Hematopoietic multipotent progenitor cell treated with erythropoietin and hydrocortisone succinate and interleukin-3 and kit ligand, for 15 days (in vitro differentiated cells): ENCODE measurements around the gene IQSEC1.

Source experiments
- DNase-seq: peaks from one replicate; pipeline ENCODE4 v3.0.0-alpha.2; 2015; ENCODE audit warnings: low spot score

Gene IQSEC1

DNA sequence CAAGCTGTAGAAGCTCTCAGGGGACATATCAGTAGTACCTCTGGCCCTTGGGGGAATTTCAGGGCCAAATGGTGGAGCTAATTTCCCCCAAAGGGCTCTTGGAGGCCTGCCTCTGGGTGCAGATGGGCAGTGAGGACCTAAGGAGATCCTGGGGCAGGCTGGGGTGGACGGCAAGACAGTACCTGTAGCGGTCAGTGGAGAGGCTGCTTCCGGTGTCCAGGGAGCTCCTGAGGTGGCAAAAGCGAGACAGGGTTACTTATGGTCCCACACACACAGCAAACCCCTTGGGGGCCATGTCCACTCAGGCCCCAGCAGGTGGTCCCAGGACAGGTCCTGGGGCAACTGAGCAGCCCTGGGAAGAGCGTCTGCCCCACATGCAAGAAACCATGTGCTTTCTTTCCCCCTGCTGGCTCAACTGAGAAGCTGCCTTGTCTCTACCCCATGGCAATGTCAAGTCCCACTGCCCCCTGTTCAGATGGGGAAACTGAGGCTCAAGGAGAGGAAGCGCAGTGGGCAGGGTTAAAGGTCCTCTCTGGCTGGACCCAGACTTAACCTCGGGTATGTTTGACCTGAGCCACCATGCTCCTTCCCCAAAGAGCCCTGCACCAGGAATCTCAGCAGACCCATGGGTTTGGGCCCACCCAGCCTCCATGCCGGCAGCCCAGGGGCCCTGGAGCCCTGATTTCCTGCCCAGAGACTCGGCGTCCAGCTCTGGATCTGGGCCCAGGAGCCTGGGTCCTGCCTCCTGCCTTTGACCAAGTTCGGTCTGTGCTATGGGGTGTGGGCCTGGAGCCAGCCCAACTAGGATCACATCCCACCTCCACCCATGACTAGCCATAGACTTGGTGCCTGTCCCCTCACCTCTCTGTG lies 25.7 kb downstream of the IQSEC1 start:
- DNase-seq: no peak

GRCh38 chr3:13046569-13047274 lies 26.5 kb downstream of the IQSEC1 start:
- DNase-seq: no peak

DNA sequence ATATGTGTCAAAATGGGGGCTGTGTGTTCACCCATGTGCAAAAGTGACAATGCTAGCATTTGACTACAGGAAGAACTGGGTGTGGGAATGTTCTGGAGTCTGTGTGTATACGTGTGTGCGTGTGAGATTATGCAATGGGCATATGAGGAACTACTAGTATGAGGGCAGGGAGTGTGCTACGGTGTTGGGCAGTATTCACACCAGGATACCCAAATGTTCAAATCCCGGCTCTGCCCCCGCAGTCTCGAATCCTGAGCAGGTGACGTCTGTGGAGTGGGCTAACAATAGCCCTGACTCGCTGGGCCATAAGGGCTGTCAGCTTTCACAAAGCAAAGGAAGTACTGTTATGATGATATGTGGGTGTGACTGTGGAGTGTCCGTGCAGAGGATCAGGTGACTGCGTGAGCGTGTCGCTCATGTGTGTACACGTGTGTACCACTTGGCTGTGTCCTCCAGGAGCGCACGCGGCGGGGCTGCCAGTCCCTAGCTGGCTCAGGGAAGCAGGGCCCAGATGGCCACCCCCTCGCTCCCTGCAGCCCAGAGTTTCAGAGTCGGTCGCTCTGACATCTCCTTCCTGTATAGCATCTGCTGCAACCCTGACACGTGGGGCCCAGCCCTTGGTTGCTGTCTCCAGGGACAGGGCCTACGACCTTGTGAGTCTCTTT lies 27.2 kb downstream of the IQSEC1 start:
- DNase-seq: no peak

DNA sequence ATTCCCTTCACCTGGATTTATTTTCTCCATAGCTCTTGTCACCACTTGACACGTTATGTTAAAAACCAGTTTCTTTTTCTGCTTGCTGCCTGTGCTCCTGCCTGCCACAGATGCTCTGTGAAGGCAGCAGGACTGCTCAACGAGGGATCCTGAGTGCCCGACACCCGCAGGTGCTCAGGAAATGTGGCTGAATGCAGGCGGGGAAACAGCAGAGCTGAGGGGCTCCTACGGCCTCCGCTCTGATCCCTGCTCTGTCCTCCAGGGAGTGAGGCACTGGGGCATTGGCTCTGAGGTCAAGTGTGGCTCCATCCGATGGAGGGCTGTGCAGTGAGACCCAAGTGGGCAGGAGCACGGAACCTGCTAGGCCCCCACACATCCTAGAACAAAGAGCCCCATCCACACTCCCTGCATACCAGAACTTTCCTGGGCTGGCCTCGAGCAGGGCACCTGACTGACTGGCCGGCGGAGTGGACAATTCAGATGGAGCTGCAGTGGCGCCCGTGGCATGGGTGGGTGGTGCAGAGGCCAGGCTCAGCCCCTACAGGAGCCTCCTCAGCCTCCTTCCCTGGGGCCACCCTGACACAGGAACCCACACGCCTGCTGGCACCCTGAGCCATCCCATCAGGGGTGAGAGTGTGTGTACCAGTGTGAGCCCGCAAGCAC lies 27.9 kb downstream of the IQSEC1 start:
- DNase-seq: no peak

DNA sequence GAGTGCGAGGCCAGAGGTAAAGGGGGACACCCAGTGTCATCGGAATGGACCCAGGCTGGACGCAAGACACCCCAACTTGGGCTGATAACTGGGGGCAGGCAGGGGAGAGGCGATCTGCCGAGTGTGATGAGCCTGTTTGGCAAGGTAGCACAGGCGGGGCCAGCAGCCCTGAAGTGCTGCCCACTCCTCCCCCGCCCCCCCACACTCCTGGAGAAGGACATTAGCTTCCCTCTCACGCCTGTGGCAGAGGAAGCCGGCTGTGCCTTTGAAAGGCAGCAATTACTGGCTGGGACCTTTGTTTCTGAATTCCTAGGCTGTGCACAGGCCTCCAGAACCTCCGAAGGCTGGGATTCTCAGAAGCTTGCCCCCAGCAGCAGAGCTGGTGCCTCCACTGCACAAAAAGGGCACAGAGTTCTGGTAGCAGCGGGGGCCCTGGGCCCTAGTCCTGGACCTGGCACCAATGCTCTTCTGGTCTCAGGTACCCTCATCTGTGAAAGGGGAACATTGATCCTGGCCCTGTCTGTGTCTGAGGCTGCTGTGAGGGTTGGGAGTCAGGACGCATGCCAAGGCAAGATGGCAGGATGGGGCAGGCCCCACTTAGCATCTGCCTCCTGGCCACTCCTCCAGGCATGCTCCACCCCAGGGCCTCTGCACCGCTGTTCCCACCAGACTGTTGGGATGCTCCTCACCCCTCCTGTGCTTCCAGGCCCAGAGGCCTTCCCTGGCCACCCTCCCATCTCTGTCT lies 28.6 kb downstream of the IQSEC1 start:
- DNase-seq: no peak

DNA sequence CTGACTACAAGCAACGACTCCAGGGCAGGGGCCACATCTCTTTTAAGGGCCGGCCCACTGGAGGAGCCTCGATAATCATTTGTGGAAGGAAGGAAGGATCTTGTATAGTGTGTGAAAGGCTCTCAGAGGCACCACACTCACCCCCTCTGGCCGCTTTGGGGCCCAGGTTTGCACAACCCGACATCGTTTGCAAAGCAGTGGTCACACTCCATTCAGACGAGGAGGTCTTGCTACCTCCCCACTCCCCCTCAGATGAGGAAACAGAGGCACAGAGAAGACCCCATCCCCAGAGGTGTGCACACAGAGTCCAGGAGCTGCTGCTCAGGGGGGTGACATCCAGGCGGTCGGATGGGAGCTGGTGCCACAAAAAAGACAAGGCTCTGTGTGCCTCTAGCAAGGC lies 29.6 kb downstream of the IQSEC1 start:
- DNase-seq: no peak

DNA sequence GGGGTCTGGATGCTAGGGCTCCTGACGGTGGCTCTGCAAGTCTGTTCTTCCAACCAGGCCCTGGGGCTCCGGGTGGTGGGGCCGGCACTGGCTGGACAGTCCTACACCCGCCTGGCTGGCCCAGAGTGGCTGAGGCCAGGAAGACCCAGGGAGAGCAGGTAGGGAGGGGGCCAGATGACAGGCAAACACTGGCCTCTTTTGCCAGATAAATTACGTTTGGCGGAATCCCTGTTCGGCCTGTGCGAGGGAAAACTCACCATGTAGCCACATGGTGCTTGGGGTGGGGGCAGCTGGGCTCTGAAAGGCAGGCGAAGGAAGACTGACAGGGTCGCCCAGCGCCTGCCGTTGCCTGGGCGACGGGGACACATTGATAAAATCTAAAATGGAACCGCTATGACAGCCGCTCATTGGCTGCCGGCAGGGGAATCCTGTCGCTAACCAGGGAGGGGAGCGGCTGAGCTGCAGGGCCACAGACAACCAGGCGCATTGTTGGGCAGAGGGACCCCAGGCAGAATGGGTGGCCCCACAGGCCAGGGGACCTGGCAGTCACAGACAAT lies 30.4 kb downstream of the IQSEC1 start:
- no peak for DNase-seq

- no peak for DNase-seq
These were observed 31.0 kb downstream of the IQSEC1 start for GRCh38 chr3:13042127-13042701.

DNA sequence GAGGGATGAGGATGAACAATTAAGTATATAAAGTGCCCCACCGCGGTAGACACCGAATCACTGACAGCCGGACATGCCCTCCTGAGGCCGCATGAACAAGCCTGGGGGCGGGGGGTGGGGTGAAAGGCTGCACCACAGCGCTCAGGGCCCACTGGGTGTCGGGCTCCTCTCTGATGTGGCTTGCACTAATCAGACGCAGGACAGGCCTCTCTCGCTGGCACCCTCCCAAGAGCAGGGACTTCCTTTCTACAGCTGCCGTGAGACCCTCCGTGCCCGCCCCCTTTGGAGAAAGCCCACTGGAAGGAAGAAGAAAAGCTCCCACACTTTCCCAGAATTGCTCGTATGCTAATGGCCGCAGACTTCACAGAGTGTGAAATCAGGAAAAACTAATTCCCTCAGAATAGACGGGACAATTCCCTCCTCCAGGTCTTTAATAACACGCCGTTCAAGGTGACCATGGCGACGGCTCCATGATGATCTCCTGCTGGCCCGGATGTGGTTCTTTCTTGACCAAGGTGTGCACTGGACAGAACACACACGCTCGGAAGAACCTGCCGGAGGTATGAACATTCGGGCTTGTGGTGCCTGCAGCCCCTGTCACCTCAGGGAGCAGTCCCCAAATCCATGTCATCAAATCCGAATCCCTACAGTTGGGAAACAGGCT lies 32.0 kb downstream of the IQSEC1 start:
- peak; percentile 14 for DNase-seq

DNA sequence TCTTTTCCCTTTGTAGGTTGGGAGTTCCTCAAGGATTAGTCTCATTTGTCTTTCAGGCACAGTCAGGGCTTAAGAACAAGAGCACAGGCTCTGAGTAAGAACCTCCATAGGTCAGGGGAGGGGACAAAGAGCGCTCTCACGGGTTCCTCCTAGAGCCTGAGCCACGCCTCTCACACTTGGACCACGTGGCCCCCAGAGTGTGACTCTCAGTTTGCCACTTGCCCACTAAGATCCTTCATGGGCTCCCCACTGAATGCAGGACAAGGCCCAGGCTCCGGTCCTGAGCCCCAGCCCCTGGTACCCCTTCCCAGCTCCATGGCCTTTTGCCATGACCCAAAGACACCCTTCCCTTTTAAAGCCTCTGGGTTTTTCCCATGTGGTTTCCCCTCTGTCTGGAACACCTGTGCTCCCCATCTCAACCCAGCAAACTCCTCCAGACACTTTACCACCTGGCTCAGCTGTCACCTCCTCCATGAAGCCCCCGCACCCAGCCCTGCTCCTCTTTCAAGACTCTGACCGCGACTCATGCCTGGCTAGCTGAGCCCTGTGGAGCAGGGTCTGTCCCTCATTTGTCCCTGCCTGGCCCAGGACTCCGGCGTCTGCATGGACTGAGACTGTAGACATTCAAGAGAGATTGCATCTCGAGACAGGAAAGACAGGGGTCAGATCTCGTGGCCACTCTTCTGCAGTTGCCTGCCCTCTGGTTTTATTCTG lies 32.7 kb downstream of the IQSEC1 start:
- DNase-seq: no peak

DNA sequence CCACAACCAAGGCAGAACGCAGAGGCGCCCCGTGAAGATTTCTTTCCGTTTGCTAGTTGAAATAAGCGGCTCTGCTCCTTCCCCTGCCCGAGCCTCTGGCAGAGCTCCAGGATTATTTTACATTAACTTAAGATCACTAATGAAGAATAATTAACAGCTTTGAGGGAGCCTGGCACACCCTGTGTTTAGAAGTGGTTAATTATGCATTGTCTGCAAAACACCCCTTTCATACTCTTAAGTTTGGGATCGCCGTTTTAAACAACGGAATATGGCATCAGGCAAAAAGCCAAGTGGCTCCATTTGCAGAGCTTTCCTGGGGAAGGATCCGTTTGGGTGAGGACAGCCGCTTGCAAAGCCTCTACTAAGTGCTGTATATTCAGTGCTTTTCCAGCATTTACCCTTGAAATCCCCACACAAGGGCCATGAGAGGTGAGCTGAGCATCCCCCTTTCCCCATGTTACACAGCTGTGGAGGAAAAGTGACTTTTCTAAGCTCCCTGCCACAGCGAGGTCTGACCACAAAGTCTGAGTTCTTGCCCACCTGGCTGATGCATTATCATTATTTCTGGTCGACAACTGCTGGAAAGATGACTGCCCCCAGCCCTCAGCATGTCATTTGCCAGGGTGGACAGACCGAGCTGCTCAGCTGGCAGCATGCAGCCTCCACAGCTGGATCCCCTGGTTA lies 33.9 kb downstream of the IQSEC1 start:
- no peak for DNase-seq

DNA sequence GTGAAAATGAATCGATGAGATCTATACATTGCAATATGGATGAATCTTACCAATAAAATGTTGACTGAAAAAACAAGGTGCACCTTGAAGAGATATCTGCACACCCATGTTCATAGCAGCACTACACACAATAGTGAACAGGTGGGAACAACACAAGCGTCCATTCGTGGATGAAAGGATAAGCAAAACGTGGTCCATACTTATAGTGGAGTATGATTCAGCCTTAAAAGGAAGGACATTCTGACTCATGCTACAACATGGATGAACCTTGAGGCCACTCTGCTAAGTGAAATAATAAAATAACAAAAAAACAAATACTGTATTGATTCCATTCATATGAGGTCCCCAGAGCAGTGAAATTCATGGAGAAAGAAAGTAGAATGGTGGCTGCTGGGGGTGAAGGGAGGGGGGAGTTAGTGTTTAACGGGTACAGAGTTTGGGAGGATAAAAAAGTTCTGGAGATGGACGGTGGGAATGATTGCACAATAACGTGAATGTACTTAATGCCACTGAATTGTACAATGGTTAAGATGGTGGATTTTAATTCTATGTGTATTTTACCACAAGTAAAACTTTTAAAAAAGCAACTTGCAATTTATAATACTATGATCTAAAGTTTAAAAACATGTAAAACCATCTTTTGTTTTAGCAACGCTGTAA lies 35.6 kb downstream of the IQSEC1 start:
- no peak for DNase-seq

DNA sequence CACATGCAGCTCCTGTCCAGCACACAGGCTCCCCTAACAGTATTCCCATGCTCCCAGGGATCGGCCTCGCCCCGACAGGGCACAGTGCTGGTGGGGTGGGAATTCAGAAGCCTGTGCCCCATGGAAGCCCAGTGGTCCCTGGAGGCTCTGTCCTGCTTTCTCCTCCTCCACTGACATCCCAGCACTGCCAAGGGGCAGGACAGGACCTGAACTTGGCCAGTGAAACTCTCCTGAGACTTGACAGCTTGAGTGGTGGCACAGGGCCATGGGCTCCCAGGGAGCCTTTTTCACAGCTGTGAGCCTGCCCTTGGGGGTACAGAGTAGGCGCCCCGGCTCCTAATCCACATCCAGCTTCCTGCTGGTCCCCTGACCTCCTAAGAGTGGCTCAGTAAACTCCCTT lies 38.4 kb downstream of the IQSEC1 start:
- DNase-seq: no peak

- DNase-seq: no peak
These were observed 39.0 kb downstream of the IQSEC1 start for GRCh38 chr3:13034109-13034800.

DNA sequence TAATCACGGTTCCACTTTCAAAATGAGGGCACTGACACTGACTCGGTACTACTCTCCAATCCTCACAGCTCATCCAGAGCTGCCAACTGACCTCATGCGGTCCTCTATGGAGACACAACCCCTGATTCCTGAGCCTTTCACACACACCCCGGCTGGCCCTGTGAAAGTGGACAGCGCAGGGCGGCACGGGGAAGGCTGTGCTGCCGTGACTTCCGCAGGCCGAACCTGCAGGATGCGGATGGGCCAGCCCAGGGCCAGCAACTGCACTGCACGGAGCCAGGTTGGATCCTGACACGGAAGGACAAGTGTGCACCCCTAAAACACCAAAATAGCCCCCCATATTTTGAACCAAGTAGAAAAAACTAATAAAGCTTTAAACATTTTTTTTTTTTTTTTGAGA lies 41.0 kb downstream of the IQSEC1 start:
- DNase-seq: no peak

GRCh38 chr3:13031621-13032020 lies 41.6 kb downstream of the IQSEC1 start:
- DNase-seq: no peak

DNA sequence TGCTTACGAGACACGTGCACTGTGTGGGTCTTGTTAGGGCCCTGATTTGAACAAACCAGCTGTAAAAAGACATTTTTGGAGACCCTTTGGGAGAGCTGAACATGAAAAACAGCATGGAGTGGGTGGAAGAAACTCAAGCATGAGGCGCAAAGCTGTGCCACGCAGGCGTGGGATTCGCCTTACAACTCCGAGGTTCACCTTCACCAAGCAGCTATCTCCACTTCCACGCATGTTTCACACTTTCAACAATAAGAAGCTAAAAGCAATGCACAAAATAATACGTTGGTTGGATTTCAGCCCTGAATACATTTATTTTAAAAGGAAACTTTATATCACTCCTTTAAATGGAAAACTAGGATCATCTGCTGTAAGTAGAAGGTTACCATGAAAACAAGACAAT lies 42.5 kb downstream of the IQSEC1 start:
- no peak for DNase-seq
